GM19463 (cell line): Measurements from ENCODE around the gene LNX1.
"Not testable (repeated sequence)": the region's sequence is repeated elsewhere in the genome, so short reads cannot be mapped to it uniquely, and the experiment has no call there.

Experiments
- ATAC-seq: cut with Tn5 transposase; IDR thresholded peaks from one replicate; pipeline ENCODE4 v1.9.1; 2021; ENCODE audit warnings: mild to moderate bottlenecking, moderate library complexity; ENCODE audit not compliant: unreplicated experiment

The LNX1 gene

GRCh38 chr4:53419208-53419607, 172.1 kb downstream of the LNX1 start:
- ATAC-seq, result no peak

GRCh38 chr4:53409479-53409878, 181.8 kb downstream of the LNX1 start:
- not testable (repeated sequence) for ATAC-seq
